HepG2 (cell line): Measurements from ENCODE around the gene C20orf204. TPM values are rescaled to one million over a fixed set of nuclear protein-coding genes. Genes with fewer than 3 reads are reported as not detected.

Experiments used
- BHLHE40 ChIP-seq: IDR thresholded peaks from 2 replicates; pipeline ENCODE4 v1.6.1; 2011; ENCODE audit warnings: low read length, improper control_type of control experiment
- CERS6 ChIP-seq: sonication (generic); formaldehyde crosslinking; IDR thresholded peaks from 2 replicates; pipeline ENCODE4 v1.5.0; 2020; ENCODE audit warnings: missing genetic modification reagents
- EHMT2 ChIP-seq: fragments of 200-600 bp; sonication (generic); IDR thresholded peaks from 2 replicates; pipeline ENCODE4 v1.7.0; 2017; ENCODE audit warnings: antibody characterized with exemption, low read depth, low read length, borderline replicate concordance
- HHEX ChIP-seq: IDR thresholded peaks from 2 replicates; pipeline ENCODE4 v1.6.1; 2016; ENCODE audit warnings: control low read depth
- HOXD1 ChIP-seq: sonication (generic); formaldehyde crosslinking; IDR thresholded peaks from 2 replicates; pipeline ENCODE4 v1.5.0; 2020; ENCODE audit warnings: missing genetic modification reagents
- MTF2 ChIP-seq: sonication (generic); formaldehyde crosslinking; IDR thresholded peaks from 2 replicates; pipeline ENCODE4 v1.5.0; 2020; ENCODE audit warnings: missing genetic modification reagents, borderline replicate concordance
- PHB2 ChIP-seq: fragments of 450-650 bp; IDR thresholded peaks from 2 replicates; pipeline ENCODE4 v1.6.1; 2018; ENCODE audit not compliant: partially characterized antibody
- RARA ChIP-seq: IDR thresholded peaks from 2 replicates; pipeline ENCODE4 v1.6.1; 2016; ENCODE audit warnings: missing genetic modification reagents, missing compliant biosample characterization
- TFAP4 ChIP-seq: sonication (generic); IDR thresholded peaks from 2 replicates; pipeline ENCODE4 v1.6.1; 2016; ENCODE audit warnings: low read depth, borderline replicate concordance
- ZBTB20 ChIP-seq: sonication (generic); formaldehyde crosslinking; IDR thresholded peaks from 2 replicates; pipeline ENCODE4 v1.8.1; 2023; ENCODE audit warnings: missing genetic modification reagents, low read depth, mild to moderate bottlenecking, borderline replicate concordance
- ZBTB7B ChIP-seq: sonication (generic); formaldehyde crosslinking; IDR thresholded peaks from 2 replicates; pipeline ENCODE4 v1.4.0; 2020; ENCODE audit warnings: missing genetic modification reagents
- ZNF18 ChIP-seq: sonication (generic); formaldehyde crosslinking; IDR thresholded peaks from 2 replicates; pipeline ENCODE4 v1.8.0; 2022; ENCODE audit warnings: mild to moderate bottlenecking, missing genetic modification reagents; ENCODE audit not compliant: insufficient replicate concordance
- ZNF382 ChIP-seq: sonication (generic); formaldehyde crosslinking; IDR thresholded peaks from 2 replicates; pipeline ENCODE4 v1.5.0; 2020; ENCODE audit warnings: missing genetic modification reagents, mild to moderate bottlenecking, borderline replicate concordance
- ZNF646 ChIP-seq: sonication (generic); formaldehyde crosslinking; IDR thresholded peaks from 2 replicates; pipeline ENCODE4 v1.9.0; 2021; ENCODE audit warnings: mild to moderate bottlenecking, missing genetic modification reagents
- ZNF776 ChIP-seq: sonication (generic); formaldehyde crosslinking; IDR thresholded peaks from 2 replicates; pipeline ENCODE4 v1.4.0; 2020; ENCODE audit warnings: mild to moderate bottlenecking, missing genetic modification reagents
- ZZZ3 ChIP-seq: sonication (generic); formaldehyde crosslinking; IDR thresholded peaks from 2 replicates; pipeline ENCODE4 v1.4.0; 2020; ENCODE audit warnings: missing genetic modification reagents, mild to moderate bottlenecking, borderline replicate concordance
- polyA plus RNA-seq, 8 experiments: library from polyadenylated mRNA; depleted of rRNA in 3 of 8; stranded (reverse) in 7 of 8; unstranded in 1 of 8; fragments of >200 nt; fragmentation: Illumina TruSeq in 4 of 8; extraction: Trizol in 4 of 8; gene quantifications; 2 replicates each; pipeline versions ENCODE4 v1.2.1 to v1.2.3, GENCODE V29; 2011 to 2016; ENCODE audit warnings: low read depth in 4 of 8, missing spikeins in 1 of 8, mixed read lengths in 1 of 8; ENCODE audit not compliant: insufficient read depth in 1 of 8
- total RNA-seq, 5 experiments: library from RNA; depleted of rRNA; stranded (reverse); fragments of >200 nt; fragmentation: Illumina TruSeq; extraction: Trizol; gene quantifications; 2 replicates each; pipeline ENCODE4 v1.2.3, GENCODE V29; 2016; ENCODE audit warnings: low read depth in 1 of 5
- TF ChIP-seq, protein P1 (sequence below): sonication (generic); formaldehyde crosslinking; IDR thresholded peaks from 2 replicates; pipeline ENCODE4 v1.8.1; 2023; ENCODE audit warnings: mild to moderate bottlenecking, missing genetic modification reagents

The C20orf204 gene
- total and polyA plus RNA-seq, 2 of the 13 experiments (the other 11 are each of a cell fraction or from before 2014, with no cell fraction given) = 22.1 to 80.0 TPM

DNA sequence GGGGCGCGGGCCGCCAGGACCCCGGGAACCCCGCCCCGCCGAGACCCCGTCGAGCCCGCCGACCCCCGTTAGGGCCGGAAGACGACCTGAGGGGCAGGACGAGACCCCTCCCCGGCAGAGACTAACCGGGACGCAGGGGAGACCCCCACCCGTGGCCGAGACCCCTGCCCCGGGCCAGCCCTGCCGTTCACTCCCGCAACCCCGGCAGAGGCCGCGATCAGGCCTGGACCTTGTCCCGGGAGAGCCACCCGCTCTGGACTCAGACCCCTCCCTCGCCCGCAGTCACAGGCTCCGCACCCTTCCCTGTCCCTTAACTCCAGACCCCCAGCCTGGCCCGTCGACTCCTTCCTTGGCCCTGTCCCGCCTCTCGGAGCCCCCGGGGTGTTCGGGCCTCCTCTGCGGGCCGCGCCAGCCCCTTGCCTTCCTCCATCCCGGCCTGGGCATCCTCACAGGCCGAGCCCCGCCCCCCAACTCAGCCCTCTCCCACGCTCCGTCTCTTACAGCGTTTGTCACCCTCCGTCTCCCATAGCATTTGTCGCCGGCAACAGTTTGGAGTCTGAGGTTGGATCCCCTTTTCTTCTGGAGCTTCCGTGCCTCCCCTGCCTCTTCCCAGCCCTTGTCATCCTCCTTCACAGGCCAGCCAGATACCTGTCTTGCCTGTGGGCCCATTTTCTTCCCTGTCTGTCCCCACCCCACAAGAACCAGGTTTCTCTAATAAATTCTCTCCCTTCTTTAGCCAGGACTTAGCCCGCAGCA, 27.6 kb downstream of the C20orf204 start (continued):
- TF ChIP-seq, protein P1, sequence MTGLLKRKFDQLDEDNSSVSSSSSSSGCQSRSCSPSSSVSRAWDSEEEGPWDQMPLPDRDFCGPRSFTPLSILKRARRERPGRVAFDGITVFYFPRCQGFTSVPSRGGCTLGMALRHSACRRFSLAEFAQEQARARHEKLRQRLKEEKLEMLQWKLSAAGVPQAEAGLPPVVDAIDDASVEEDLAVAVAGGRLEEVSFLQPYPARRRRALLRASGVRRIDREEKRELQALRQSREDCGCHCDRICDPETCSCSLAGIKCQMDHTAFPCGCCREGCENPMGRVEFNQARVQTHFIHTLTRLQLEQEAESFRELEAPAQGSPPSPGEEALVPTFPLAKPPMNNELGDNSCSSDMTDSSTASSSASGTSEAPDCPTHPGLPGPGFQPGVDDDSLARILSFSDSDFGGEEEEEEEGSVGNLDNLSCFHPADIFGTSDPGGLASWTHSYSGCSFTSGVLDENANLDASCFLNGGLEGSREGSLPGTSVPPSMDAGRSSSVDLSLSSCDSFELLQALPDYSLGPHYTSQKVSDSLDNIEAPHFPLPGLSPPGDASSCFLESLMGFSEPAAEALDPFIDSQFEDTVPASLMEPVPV = no peak
- TF ChIP-seq CERS6 = no peak; the same call in 1 of the 2 replicates
- TF ChIP-seq ZNF646 (CRISPR knock-in tag) = peak; percentile 49; the same call in 1 of the 2 replicates
- peak; percentile 60 for TF ChIP-seq ZBTB7B (CRISPR knock-in tag)
- TF ChIP-seq EHMT2 = no peak
- 0 out of 2 replicates have a peak, but pooled peaks have one; percentile 13 for TF ChIP-seq TFAP4
- TF ChIP-seq ZNF776 (CRISPR knock-in tag) = 0 out of 2 replicates have a peak, but pooled peaks have one; percentile 27
- TF ChIP-seq RARA (CRISPR knock-in tag) = no peak
- TF ChIP-seq ZNF382 (CRISPR knock-in tag) = no peak
- TF ChIP-seq MTF2 (CRISPR knock-in tag) = peak; percentile 96; the same call in 1 of the 2 replicates
- no peak for TF ChIP-seq ZNF18 (CRISPR knock-in tag)
- no peak for TF ChIP-seq PHB2
- 0 out of 2 replicates have a peak, but pooled peaks have one; percentile 26 for TF ChIP-seq ZBTB20 (CRISPR knock-in tag)
- no peak for TF ChIP-seq HOXD1 (CRISPR knock-in tag)
- peak; percentile 17; the same call in 1 of the 2 replicates for TF ChIP-seq BHLHE40
- TF ChIP-seq ZZZ3 = no peak
- TF ChIP-seq HHEX (CRISPR knock-in tag) = no peak
